HCT116 (cell line): ENCODE results near the gene ZSWIM6. TPM values are rescaled to one million over a fixed set of nuclear protein-coding genes. Genes with fewer than 3 reads are reported as not detected.

Experiments
- ATAC-seq: fragments of 200-7000 bp; cut with Tn5 transposase; 2 replicates; pipeline ENCODE4 v1.9.1; 2020; ENCODE audit warnings: mild to moderate bottlenecking, moderate library complexity
- BruUV-seq: library from RNA; stranded (reverse); fragments of 400-500 nt; replicated peaks from 2 replicates; lab custom pipeline; 2021; lab: Mats Ljungman, UMichigan
- CTCF ChIA-PET: fragments of 300-600 bp; sonication (Branson Sonifier 250); formaldehyde crosslinking; loops from one replicate; lab custom pipeline; 2021; ENCODE audit warnings: antibody characterized with exemption; lab: Charles Lee
- POLR2A ChIA-PET: fragments of 300-600, 350-600 bp; sonication (Branson Sonifier 250); formaldehyde crosslinking; loops from one replicate; lab custom pipeline; 2021; ENCODE audit warnings: antibody characterized with exemption; lab: Charles Lee
- RAD21 ChIA-PET, 2 experiments: fragments of 300-600 bp; sonication (Branson Sonifier 250); formaldehyde crosslinking; loops; one replicate each; lab custom pipeline; 2023; ENCODE audit warnings: low total read pairs in 2 of 2; ENCODE audit not compliant: uncharacterized antibody in 2 of 2, unreplicated experiment in 2 of 2, low non-redundant PET in 1 of 2; lab: Charles Lee
- DNase-seq: peaks from one replicate; pipeline ENCODE4 v3.0.0-alpha.2; 2010; ENCODE audit warnings: low read depth, low spot score
- H2AFZ ChIP-seq: fragments of 200-600 bp; shearing (Covaris generic), sonication (generic); 2 replicates; pipeline ENCODE4 v1.6.1; 2017; ENCODE audit warnings: low read depth, mixed run types, mixed read lengths, antibody characterized with exemption, low read length; ENCODE audit not compliant: poor library complexity, severe bottlenecking
- H3K27ac ChIP-seq: 2 replicates; pipeline ENCODE4 v1.5.1; 2012; ENCODE audit warnings: low read depth, low read length
- H3K27me3 ChIP-seq: fragments of 200-600 bp; sonication (generic); 2 replicates; pipeline ENCODE4 v1.6.1; 2016; ENCODE audit warnings: mixed run types, low read length, mixed read lengths; ENCODE audit not compliant: insufficient read depth
- H3K36me3 ChIP-seq, 2 experiments: fragments of 200-500 bp in 1 of 2; fragments of 200-600 bp in 1 of 2; sonication (Bioruptor generic) in 1 of 2; sonication (generic) in 1 of 2; 2 replicates each; pipeline versions ENCODE4 v1.5.1 to v1.6.1; 2014 to 2016; ENCODE audit warnings: low read length in 2 of 2, inconsistent platforms in 1 of 2, mixed read lengths in 1 of 2, mixed run types in 1 of 2; ENCODE audit not compliant: insufficient read depth in 2 of 2, control insufficient read depth in 1 of 2
- H3K4me1 ChIP-seq, 2 experiments: fragments of 200-600 bp in 1 of 2; sonication (generic) in 1 of 2; 2 replicates each; pipeline versions ENCODE4 v1.5.1 to v1.6.1; 2012 to 2017; ENCODE audit warnings: low read length in 2 of 2, inconsistent platforms in 1 of 2, mild to moderate bottlenecking in 1 of 2, mixed read lengths in 1 of 2, mixed run types in 1 of 2, moderate library complexity in 1 of 2; ENCODE audit not compliant: insufficient read depth in 2 of 2, control insufficient read depth in 1 of 2
- H3K4me2 ChIP-seq: fragments of 200-600 bp; sonication (generic); 2 replicates; pipeline ENCODE4 v1.6.1; 2017; ENCODE audit warnings: mixed run types, low read length, mixed read lengths
- H3K4me3 ChIP-seq, 2 experiments: fragments of 200-600 bp in 1 of 2; sonication (generic) in 1 of 2; replicated peaks in 1 of 2; 2 replicates each; pipeline ENCODE4 v1.5.1; 2011 to 2016; ENCODE audit warnings: low read length in 2 of 2, control low read depth in 1 of 2, low read depth in 1 of 2, mild to moderate bottlenecking in 1 of 2, mixed read lengths in 1 of 2, mixed run types in 1 of 2
- H3K79me2 ChIP-seq: fragments of 200-600 bp; sonication (generic); 2 replicates; pipeline ENCODE4 v1.6.1; 2017; ENCODE audit warnings: mild to moderate bottlenecking, mixed run types, low read length, moderate library complexity, mixed read lengths; ENCODE audit not compliant: insufficient read depth
- H3K9ac ChIP-seq: fragments of 200-600 bp; sonication (generic); 2 replicates; pipeline ENCODE4 v1.6.1; 2016; ENCODE audit warnings: low read length, mixed read lengths
- H3K9me2 ChIP-seq: fragments of 200-600 bp; sonication (generic), shearing (Covaris generic); 2 replicates; pipeline ENCODE4 v1.6.1; 2017; ENCODE audit warnings: mixed run types, mild to moderate bottlenecking, moderate library complexity; ENCODE audit not compliant: insufficient read depth
- H3K9me3 ChIP-seq, 2 experiments: fragments of 200-500 bp in 1 of 2; fragments of 200-600 bp in 1 of 2; sonication (Bioruptor generic) in 1 of 2; sonication (generic) in 1 of 2; 2 replicates each; pipeline ENCODE4 v1.6.1; 2014 to 2017; ENCODE audit warnings: low read length in 2 of 2, mixed read lengths in 2 of 2, inconsistent platforms in 1 of 2, low read depth in 1 of 2, mild to moderate bottlenecking in 1 of 2, mixed run types in 1 of 2, moderate library complexity in 1 of 2; ENCODE audit not compliant: control insufficient read depth in 1 of 2, insufficient read depth in 1 of 2
- H4K20me1 ChIP-seq: fragments of 200-600 bp; sonication (generic), shearing (Covaris generic); 2 replicates; pipeline ENCODE4 v1.6.1; 2017; ENCODE audit warnings: mixed run types, mild to moderate bottlenecking, moderate library complexity; ENCODE audit not compliant: insufficient read depth
- ATF3 ChIP-seq: IDR thresholded peaks from 2 replicates; pipeline ENCODE4 v1.6.1; 2012
- CBX3 ChIP-seq: IDR thresholded peaks from 2 replicates; pipeline ENCODE4 v1.6.1; 2012; ENCODE audit warnings: low read depth
- CTCF ChIP-seq, 3 experiments: fragments of 200-600 bp in 1 of 3; sonication (generic) in 1 of 3; IDR thresholded peaks in 2 of 3; conservative IDR thresholded peaks in 1 of 3; 2 replicates each; pipeline ENCODE4 v1.5.1; 2012 to 2017; ENCODE audit warnings: low read depth in 2 of 3, low read length in 2 of 3, antibody characterized with exemption in 1 of 3, borderline replicate concordance in 1 of 3, control low read depth in 1 of 3, mild to moderate bottlenecking in 1 of 3, mixed read lengths in 1 of 3, mixed run types in 1 of 3, moderate library complexity in 1 of 3; ENCODE audit not compliant: insufficient read depth in 1 of 3
- ELF1 ChIP-seq: IDR thresholded peaks from 2 replicates; pipeline ENCODE4 v1.6.1; 2012; ENCODE audit warnings: low read depth, borderline replicate concordance
- EZH2phosphoT487 ChIP-seq: fragments of 200-600 bp; IDR thresholded peaks from 2 replicates; pipeline ENCODE4 v1.6.1; 2018; ENCODE audit warnings: antibody characterized with exemption, borderline replicate concordance
- JUND ChIP-seq: IDR thresholded peaks from 2 replicates; pipeline ENCODE4 v1.6.1; 2012
- MAX ChIP-seq: IDR thresholded peaks from 2 replicates; pipeline ENCODE4 v1.6.1; 2012
- RAD21 ChIP-seq: IDR thresholded peaks from 2 replicates; pipeline ENCODE4 v1.6.1; 2012; ENCODE audit warnings: low read depth, mild to moderate bottlenecking
- REST ChIP-seq: IDR thresholded peaks from 2 replicates; pipeline ENCODE4 v1.6.1; 2012; ENCODE audit warnings: low read depth
- SRF ChIP-seq: IDR thresholded peaks from 2 replicates; pipeline ENCODE4 v1.6.1; 2012; ENCODE audit warnings: low read depth
- ZNF274 ChIP-seq: fragments of 200-500 bp; sonication (Bioruptor generic); IDR thresholded peaks from 2 replicates; pipeline ENCODE4 v1.6.1; 2014; ENCODE audit warnings: mild to moderate bottlenecking, low read depth, low read length, inconsistent platforms
- intact Hi-C: fragments of 100-400 bp; cut with micrococcal nuclease; formaldehyde crosslinking; loops from 2 replicates; pipeline ENCODE4 v1.10.0; 2022
- total RNA-seq: library from RNA; stranded (reverse); gene quantifications from one replicate; pipeline ENCODE4 v1.2.1, GENCODE V29; 2021; ENCODE audit not compliant: unreplicated experiment

ZSWIM6 gene
- total RNA-seq, 1 experiment from 2014 or later, result 7.4 TPM

GRCh38 chr5:61353293-61353692 lies 21.2 kb downstream of the ZSWIM6 start:
- Histone ChIP-seq H3K9ac (no peak overlapping the region), H3K9me2 (no peaks in the 10 kb centered on the region), H3K27ac (no peak overlapping the region), H3K9me3 (peaks cover 0 to 9% of the 10 kb centered on the region in 2 experiments; a peak in 2 of 4 replicates), H3K27me3 (no peaks in the 10 kb centered on the region), H3K79me2 (peaks cover 89% of the 10 kb centered on the region), H3K4me3 (no peak overlapping the region), H4K20me1 (no peaks in the 10 kb centered on the region), H2AFZ (no peak overlapping the region), H3K4me1 (no peaks in the 10 kb centered on the region), H3K36me3 (no peaks in the 10 kb centered on the region), H3K4me2 (no peak overlapping the region)
- ATAC-seq, result no peak
- TF ChIP-seq ELF1 (no peak), CTCF (IDR thresholded peaks at IDR 0.05 in 2 of 3, conservative IDR thresholded peaks at IDR 0.05 in 1 of 3; ENCODE audit: borderline replicate concordance in 1 of 3, insufficient read depth in 1 of 3, low read depth in 2 of 3, low read length in 2 of 3) (no peak), ATF3 (no peak), REST (no peak), EZH2phosphoT487 (no peak), MAX (no peak), RAD21 (no peak), ZNF274 (no peak), SRF (no peak), CBX3 (no peak), JUND (no peak)
- BruUV-seq, result no TSS peak
- DNase-seq, result no peak
- RAD21 ChIA-PET, result no interaction called here
- intact Hi-C loops, result no loop called here
- POLR2A ChIA-PET, result no interaction called here
- CTCF ChIA-PET, result no interaction called here
